Measurements from ENCODE around the gene ZNF408. TPM values are rescaled to one million over a fixed set of nuclear protein-coding genes. Genes with fewer than 3 reads are reported as not detected.
A peak's percentile ranks its signal among the peaks of the same experiment; 100 is the strongest.

ZNF408 gene
- 14.5 and 15.3 TPM in 2 replicates for total RNA-seq (2022)
- Bru-seq, nascent RNA = percentile 70 among the genes with signal in this experiment
- percentile 58 among the genes with signal in this experiment for BruChase-seq, experiment 1, labeled RNA remaining after a 6-hour chase
- BruChase-seq, experiment 2, labeled RNA remaining after a 2-hour chase = percentile 69 among the genes with signal in this experiment
- long read RNA-seq, transcript ZNF408-201 (5 exons, 2,442 nt) = major isoform, 46 of 63 reads
- long read RNA-seq, partial matches to known transcripts = 13 of 63 reads
- long read RNA-seq, other reads (novel, unspliced or antisense) = 3 of 63 reads

- H3K36me3 Mint-ChIP-seq (ENCODE audit: insufficient read depth, unreplicated experiment) = peaks cover 52% of the 10 kb centered on the region
- peak within 1 kb of the TSS; percentile 98 for H3K27ac Mint-ChIP-seq (ENCODE audit: low read depth, unreplicated experiment)
- CTCF ChIA-PET = interaction anchor here (0.8 to 1.9 kb wide), 3 partner anchors 10 to 31 kb away, joined by 5 to 9 read pairs (median 5); no protein-coding TSS in a partner anchor
- peaks cover 21% of the 10 kb centered on the region for H3K4me1 Mint-ChIP-seq (ENCODE audit: insufficient read depth, unreplicated experiment)
- no peaks in the 10 kb centered on the region for H3K9me3 Mint-ChIP-seq (ENCODE audit: unreplicated experiment)
- no TSS peak for BruUV-seq (replicated peaks)
- no peaks in the 10 kb centered on the region for H3K27me3 Mint-ChIP-seq (ENCODE audit: insufficient read depth, unreplicated experiment)
- POLR2A ChIA-PET = interaction anchor here (0.6 to 7.0 kb wide), 23 partner anchors 10 to 779 kb away, joined by 3 to 150 read pairs (median 4); partner anchors contain the start of genes AMBRA1, ATG13, CKAP5 and CSTPP1
- TF ChIP-seq, protein P1, sequence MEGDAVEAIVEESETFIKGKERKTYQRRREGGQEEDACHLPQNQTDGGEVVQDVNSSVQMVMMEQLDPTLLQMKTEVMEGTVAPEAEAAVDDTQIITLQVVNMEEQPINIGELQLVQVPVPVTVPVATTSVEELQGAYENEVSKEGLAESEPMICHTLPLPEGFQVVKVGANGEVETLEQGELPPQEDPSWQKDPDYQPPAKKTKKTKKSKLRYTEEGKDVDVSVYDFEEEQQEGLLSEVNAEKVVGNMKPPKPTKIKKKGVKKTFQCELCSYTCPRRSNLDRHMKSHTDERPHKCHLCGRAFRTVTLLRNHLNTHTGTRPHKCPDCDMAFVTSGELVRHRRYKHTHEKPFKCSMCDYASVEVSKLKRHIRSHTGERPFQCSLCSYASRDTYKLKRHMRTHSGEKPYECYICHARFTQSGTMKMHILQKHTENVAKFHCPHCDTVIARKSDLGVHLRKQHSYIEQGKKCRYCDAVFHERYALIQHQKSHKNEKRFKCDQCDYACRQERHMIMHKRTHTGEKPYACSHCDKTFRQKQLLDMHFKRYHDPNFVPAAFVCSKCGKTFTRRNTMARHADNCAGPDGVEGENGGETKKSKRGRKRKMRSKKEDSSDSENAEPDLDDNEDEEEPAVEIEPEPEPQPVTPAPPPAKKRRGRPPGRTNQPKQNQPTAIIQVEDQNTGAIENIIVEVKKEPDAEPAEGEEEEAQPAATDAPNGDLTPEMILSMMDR (IDR thresholded peaks at IDR 0.05; ENCODE audit: unreplicated experiment) = no peak
- peak; percentile 98 for DNase-seq (ENCODE audit: unreplicated experiment)
- intact Hi-C loops (cut with micrococcal nuclease) = no loop called here
- peak within 1 kb of the TSS; percentile 99 for H3K4me3 Mint-ChIP-seq (ENCODE audit: unreplicated experiment)
Observed at GRCh38 chr11:46700241-46701077, at the start of gene ZNF408, which contains the start of gene ARHGAP1. Gene ZNF408 (plus strand): TSS chr11:46701031. CDS start chr11:46701048, 17 bp downstream. Gene ARHGAP1 (minus strand): TSS chr11:46700619. CDS start chr11:46696107, 4,512 bp downstream.

GRCh38 chr11:46655631-46656030 is 45.2 kb upstream of the ZNF408 start:
- DNase-seq (ENCODE audit: unreplicated experiment) = no peak
- Mint-ChIP-seq H3K4me3 (ENCODE audit: unreplicated experiment) (no peak overlapping the region), H3K27me3 (ENCODE audit: insufficient read depth, unreplicated experiment) (no peaks in the 10 kb centered on the region), H3K36me3 (ENCODE audit: insufficient read depth, unreplicated experiment) (peaks cover 77% of the 10 kb centered on the region), H3K9me3 (ENCODE audit: unreplicated experiment) (no peaks in the 10 kb centered on the region), H3K27ac (ENCODE audit: low read depth, unreplicated experiment) (no peak overlapping the region), H3K4me1 (ENCODE audit: insufficient read depth, unreplicated experiment) (peaks cover 12% of the 10 kb centered on the region)
- POLR2A ChIA-PET = interaction anchor here (0.7 to 3.9 kb wide), 2 partner anchors 13 to 19 kb away, joined by 3 to 24 read pairs; no protein-coding TSS in a partner anchor
- TF ChIP-seq, protein P1 (IDR thresholded peaks at IDR 0.05; ENCODE audit: unreplicated experiment) = no peak
- CTCF ChIA-PET = interaction anchor here (1.4 kb wide), 1 partner anchor 33 kb away, joined by 5 read pairs; no protein-coding TSS in a partner anchor
- intact Hi-C loops (cut with micrococcal nuclease) = no loop called here
- BruUV-seq (replicated peaks) = no TSS peak

DNA sequence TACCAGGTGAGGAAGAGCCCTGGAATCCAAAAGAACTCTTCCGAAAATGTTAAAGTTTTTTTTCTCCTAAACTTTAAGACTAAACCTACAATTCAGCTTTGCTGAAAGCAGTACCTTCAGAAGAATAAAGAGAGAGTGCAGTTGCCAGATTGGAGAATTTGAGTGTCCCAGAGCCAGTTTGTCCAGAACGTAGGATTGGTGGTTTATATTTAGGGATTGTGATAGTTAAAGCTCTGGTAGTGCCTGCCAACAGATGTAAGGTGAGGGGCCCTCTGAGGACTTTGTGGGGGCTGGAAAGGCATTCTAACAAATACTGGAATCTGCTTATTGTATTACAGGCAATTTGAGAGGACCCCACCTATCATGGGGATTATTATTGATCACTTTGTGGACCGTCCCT is 43.6 kb upstream of the ZNF408 start:
- H3K36me3 Mint-ChIP-seq (ENCODE audit: insufficient read depth, unreplicated experiment) = peaks cover 78% of the 10 kb centered on the region
- H3K27ac Mint-ChIP-seq (ENCODE audit: low read depth, unreplicated experiment) = peak overlapping the region; percentile 73
- H3K27me3 Mint-ChIP-seq (ENCODE audit: insufficient read depth, unreplicated experiment) = no peaks in the 10 kb centered on the region
- H3K4me3 Mint-ChIP-seq (ENCODE audit: unreplicated experiment) = no peak overlapping the region
- H3K9me3 Mint-ChIP-seq (ENCODE audit: unreplicated experiment) = no peaks in the 10 kb centered on the region
- ChIA-PET CTCF (interaction anchor here (1.5 kb wide), 1 partner anchor 15 kb away, joined by 3 read pairs; no protein-coding TSS in a partner anchor), POLR2A (interaction anchor here (1.2 to 3.9 kb wide), 4 partner anchors 15 to 44 kb away, joined by 3 to 24 read pairs (median 6); partner anchors contain the start of genes ARHGAP1 and ZNF408)
- peaks cover 12% of the 10 kb centered on the region for H3K4me1 Mint-ChIP-seq (ENCODE audit: insufficient read depth, unreplicated experiment)
- BruUV-seq (replicated peaks) = no TSS peak
- TF ChIP-seq, protein P1 (IDR thresholded peaks at IDR 0.05; ENCODE audit: unreplicated experiment) = no peak
- no peak for DNase-seq (ENCODE audit: unreplicated experiment)
- intact Hi-C loops (cut with micrococcal nuclease) = no loop called here
